ENCODE results near the gene AGBL4.
"Not testable (repeated sequence)": the region's sequence is repeated elsewhere in the genome, so short reads cannot be mapped to it uniquely, and the experiment has no call there.

Gene AGBL4

GRCh38 chr1:49036700-49037099 is 987.1 kb downstream of the AGBL4 start:
- no peak for DNase-seq (ENCODE audit: low read depth in 2 of 2)

- no peak for DNase-seq (ENCODE audit: low read depth in 2 of 2)
Measured at GRCh38 chr1:49028396-49028795, 995.4 kb downstream of the AGBL4 start.

GRCh38 chr1:49026230-49026811 is 997.4 kb downstream of the AGBL4 start:
- no peak for DNase-seq (ENCODE audit: low read depth in 2 of 2)

- DNase-seq (ENCODE audit: low read depth in 2 of 2), result no peak
Measured at GRCh38 chr1:49016030-49016977, 1007.5 kb downstream of the AGBL4 start.

- DNase-seq (ENCODE audit: low read depth in 2 of 2), result no peak
Measured at GRCh38 chr1:49013079-49013478, 1010.7 kb downstream of the AGBL4 start.

GRCh38 chr1:49002981-49003380 is 1020.8 kb downstream of the AGBL4 start:
- DNase-seq (ENCODE audit: low read depth in 2 of 2), result not testable (repeated sequence)

- no peak for DNase-seq (ENCODE audit: low read depth in 2 of 2)
Measured at GRCh38 chr1:48999321-48999720, 1024.4 kb downstream of the AGBL4 start.

GRCh38 chr1:48996311-48996710 is 1027.4 kb downstream of the AGBL4 start:
- no peak for DNase-seq (ENCODE audit: low read depth in 2 of 2)

- DNase-seq (ENCODE audit: low read depth in 2 of 2), result no peak
Measured at GRCh38 chr1:48988633-48989197, 1035.0 kb downstream of the AGBL4 start.

- DNase-seq (ENCODE audit: low read depth in 2 of 2), result no peak
Measured at GRCh38 chr1:48979940-48980339, 1043.8 kb downstream of the AGBL4 start.

GRCh38 chr1:48978413-48978812 is 1045.3 kb downstream of the AGBL4 start:
- no peak for DNase-seq (ENCODE audit: low read depth in 2 of 2)

GRCh38 chr1:48977273-48977672 is 1046.5 kb downstream of the AGBL4 start:
- DNase-seq (ENCODE audit: low read depth in 2 of 2), result no peak

GRCh38 chr1:48969971-48970370 is 1053.8 kb downstream of the AGBL4 start:
- DNase-seq (ENCODE audit: low read depth in 2 of 2), result no peak

- DNase-seq (ENCODE audit: low read depth in 2 of 2), result no peak
Measured at GRCh38 chr1:48967318-48967717, 1056.4 kb downstream of the AGBL4 start.

GRCh38 chr1:48966583-48966982 is 1057.2 kb downstream of the AGBL4 start:
- no peak for DNase-seq (ENCODE audit: low read depth in 2 of 2)

GRCh38 chr1:48960320-48960719 is 1063.4 kb downstream of the AGBL4 start:
- no peak for DNase-seq (ENCODE audit: low read depth in 2 of 2)

GRCh38 chr1:48955774-48956173 is 1068.0 kb downstream of the AGBL4 start:
- DNase-seq (ENCODE audit: low read depth in 2 of 2), result no peak

GRCh38 chr1:48953617-48954016 is 1070.1 kb downstream of the AGBL4 start:
- no peak for DNase-seq (ENCODE audit: low read depth in 2 of 2)

GRCh38 chr1:48948562-48948961 is 1075.2 kb downstream of the AGBL4 start:
- no peak for DNase-seq (ENCODE audit: low read depth in 2 of 2)

- no peak for DNase-seq (ENCODE audit: low read depth in 2 of 2)
Measured at GRCh38 chr1:48947761-48948537, 1075.8 kb downstream of the AGBL4 start.

- DNase-seq (ENCODE audit: low read depth in 2 of 2), result no peak
Measured at GRCh38 chr1:48946070-48946469, 1077.7 kb downstream of the AGBL4 start.

- DNase-seq (ENCODE audit: low read depth in 2 of 2), result no peak
Measured at GRCh38 chr1:48944811-48945210, 1078.9 kb downstream of the AGBL4 start.

Data from stimulated activated CD4-positive, alpha-beta T cell treated with anti-CD3 and anti-CD28 coated beads, Interleukin-1b, Interleukin-23, amount 100 ng/mL, for 1 hour (primary cell).